Memory B cell (primary cell): ENCODE measurements around the gene PCSK6.
"Not testable (repeated sequence)": the region's sequence is repeated elsewhere in the genome, so short reads cannot be mapped to it uniquely, and the experiment has no call there.

Experiments used
- ATAC-seq: fragments of 150-1000 bp; cut with Tn5 transposase; 2 replicates; pipeline ENCODE4 v1.10.0; 2021; ENCODE audit warnings: low read depth, mild to moderate bottlenecking, moderate library complexity
- DNase-seq, 2 donors: peaks; one replicate each; pipeline ENCODE4 v3.0.0; 2022; ENCODE audit warnings: low spot score in 2 of 2
- H3K27ac Mint-ChIP-seq: one replicate; pipeline ENCODE4 v1.8.0; 2022; ENCODE audit warnings: mild to moderate bottlenecking, moderate library complexity, mixed read lengths
- H3K27me3 Mint-ChIP-seq: one replicate; pipeline ENCODE4 v1.8.0; 2022; ENCODE audit warnings: mixed read lengths
- H3K36me3 Mint-ChIP-seq: one replicate; pipeline ENCODE4 v1.8.0; 2022; ENCODE audit warnings: mild to moderate bottlenecking, mixed read lengths
- H3K4me1 Mint-ChIP-seq: one replicate; pipeline ENCODE4 v1.8.0; 2022; ENCODE audit warnings: mixed read lengths
- H3K4me3 Mint-ChIP-seq: one replicate; pipeline ENCODE4 v1.8.0; 2022; ENCODE audit warnings: mild to moderate bottlenecking, moderate library complexity, mixed read lengths
- H3K9me3 Mint-ChIP-seq: one replicate; pipeline ENCODE4 v1.8.0; 2022; ENCODE audit warnings: mixed read lengths

The PCSK6 gene

GRCh38 chr15:101458908-101459578 is 30.5 kb downstream of the PCSK6 start:
- no peaks in the 10 kb centered on the region for H3K9me3 Mint-ChIP-seq
- H3K36me3 Mint-ChIP-seq, result no peaks in the 10 kb centered on the region
- no peak overlapping the region for H3K4me3 Mint-ChIP-seq
- H3K27ac Mint-ChIP-seq, result no peak overlapping the region
- no peak for DNase-seq
- no peak for ATAC-seq
- peaks cover 19% of the 10 kb centered on the region for H3K27me3 Mint-ChIP-seq
- H3K4me1 Mint-ChIP-seq, result no peaks in the 10 kb centered on the region

DNA sequence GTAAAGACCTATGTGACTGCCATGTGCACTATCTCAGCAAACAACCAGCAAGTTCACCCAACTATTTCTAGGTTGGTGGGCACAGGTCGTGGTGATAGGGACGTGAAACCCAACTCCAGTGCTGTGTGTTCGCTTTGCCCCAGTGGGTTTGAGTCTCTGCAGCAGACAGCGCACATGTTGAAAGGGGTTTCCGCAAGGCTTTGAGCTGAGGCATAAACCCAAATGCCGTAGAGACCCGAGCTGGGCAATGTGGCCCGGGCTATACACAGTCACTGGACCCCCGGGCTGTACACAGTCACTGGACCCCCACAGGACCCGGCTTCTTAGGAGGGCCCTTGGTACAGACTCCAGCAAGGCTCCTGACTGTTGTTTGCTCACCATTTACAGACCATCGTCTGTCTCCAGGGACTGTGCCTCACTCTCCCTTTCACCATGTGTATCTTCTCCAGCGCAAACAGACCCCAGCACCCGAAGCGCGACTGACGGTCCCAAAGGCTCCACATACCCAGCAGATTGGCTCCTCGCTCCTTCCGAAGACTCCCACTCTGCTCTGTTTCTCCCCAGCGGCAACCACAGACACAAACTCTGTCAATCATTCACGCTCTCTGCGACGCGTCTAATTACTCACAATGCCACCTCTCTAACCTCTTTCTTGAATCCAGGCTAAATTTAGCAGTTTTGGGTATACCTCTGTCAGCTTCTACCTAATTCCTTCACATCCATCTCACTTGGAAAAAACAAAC is 31.2 kb downstream of the PCSK6 start:
- DNase-seq, result no peak
- no peaks in the 10 kb centered on the region for H3K4me1 Mint-ChIP-seq
- H3K4me3 Mint-ChIP-seq, result no peak overlapping the region
- peaks cover 18% of the 10 kb centered on the region for H3K27me3 Mint-ChIP-seq
- H3K9me3 Mint-ChIP-seq, result no peaks in the 10 kb centered on the region
- H3K36me3 Mint-ChIP-seq, result no peaks in the 10 kb centered on the region
- no peak overlapping the region for H3K27ac Mint-ChIP-seq
- ATAC-seq, result no peak

GRCh38 chr15:101457696-101458095 is 31.8 kb downstream of the PCSK6 start:
- H3K9me3 Mint-ChIP-seq, result no peaks in the 10 kb centered on the region
- H3K36me3 Mint-ChIP-seq, result no peaks in the 10 kb centered on the region
- H3K27me3 Mint-ChIP-seq, result peaks cover 16% of the 10 kb centered on the region
- H3K27ac Mint-ChIP-seq, result no peak overlapping the region
- ATAC-seq (no peak), DNase-seq (no peak)
- H3K4me3 Mint-ChIP-seq, result no peak overlapping the region
- H3K4me1 Mint-ChIP-seq, result no peaks in the 10 kb centered on the region

GRCh38 chr15:101456057-101456739 is 33.3 kb downstream of the PCSK6 start:
- Mint-ChIP-seq H3K27me3 (peaks cover 18% of the 10 kb centered on the region), H3K4me3 (no peak overlapping the region), H3K9me3 (no peaks in the 10 kb centered on the region), H3K27ac (no peak overlapping the region), H3K4me1 (no peaks in the 10 kb centered on the region), H3K36me3 (no peaks in the 10 kb centered on the region)
- no peak for DNase-seq
- ATAC-seq, result no peak

- no peak overlapping the region for H3K4me3 Mint-ChIP-seq
- no peaks in the 10 kb centered on the region for H3K4me1 Mint-ChIP-seq
- peaks cover 16% of the 10 kb centered on the region for H3K27me3 Mint-ChIP-seq
- ATAC-seq (no peak), DNase-seq (no peak)
- H3K9me3 Mint-ChIP-seq, result no peaks in the 10 kb centered on the region
- no peaks in the 10 kb centered on the region for H3K36me3 Mint-ChIP-seq
- H3K27ac Mint-ChIP-seq, result no peak overlapping the region
Measured at GRCh38 chr15:101455291-101456025, 34.0 kb downstream of the PCSK6 start.

GRCh38 chr15:101454781-101455180 is 34.7 kb downstream of the PCSK6 start:
- H3K27me3 Mint-ChIP-seq, result peaks cover 17% of the 10 kb centered on the region
- H3K27ac Mint-ChIP-seq, H3K4me3 Mint-ChIP-seq, H3K4me1 Mint-ChIP-seq, ATAC-seq, H3K36me3 Mint-ChIP-seq, DNase-seq, H3K9me3 Mint-ChIP-seq: not testable (repeated sequence)

- Mint-ChIP-seq H3K27ac (no peak overlapping the region), H3K27me3 (peaks cover 13% of the 10 kb centered on the region), H3K36me3 (no peaks in the 10 kb centered on the region), H3K9me3 (no peaks in the 10 kb centered on the region), H3K4me3 (no peak overlapping the region), H3K4me1 (no peaks in the 10 kb centered on the region)
- no peak for ATAC-seq
- DNase-seq, result no peak
Measured at GRCh38 chr15:101454365-101454764, 35.1 kb downstream of the PCSK6 start.

- peaks cover 11% of the 10 kb centered on the region for H3K27me3 Mint-ChIP-seq
- H3K4me3 Mint-ChIP-seq, result no peak overlapping the region
- H3K36me3 Mint-ChIP-seq, result no peaks in the 10 kb centered on the region
- DNase-seq (no peak), ATAC-seq (no peak)
- H3K4me1 Mint-ChIP-seq, result no peaks in the 10 kb centered on the region
- no peak overlapping the region for H3K27ac Mint-ChIP-seq
- no peaks in the 10 kb centered on the region for H3K9me3 Mint-ChIP-seq
Measured at GRCh38 chr15:101453123-101454120, 36.1 kb downstream of the PCSK6 start.

GRCh38 chr15:101452572-101452971 is 36.9 kb downstream of the PCSK6 start:
- no peaks in the 10 kb centered on the region for H3K4me1 Mint-ChIP-seq
- no peaks in the 10 kb centered on the region for H3K9me3 Mint-ChIP-seq
- no peak overlapping the region for H3K27ac Mint-ChIP-seq
- ATAC-seq (no peak), DNase-seq (no peak)
- H3K4me3 Mint-ChIP-seq, result no peak overlapping the region
- peaks cover 11% of the 10 kb centered on the region for H3K27me3 Mint-ChIP-seq
- no peaks in the 10 kb centered on the region for H3K36me3 Mint-ChIP-seq

- ATAC-seq, result no peak
- DNase-seq, result no peak
- H3K36me3 Mint-ChIP-seq, result no peaks in the 10 kb centered on the region
- peaks cover 11% of the 10 kb centered on the region for H3K27me3 Mint-ChIP-seq
- H3K27ac Mint-ChIP-seq, result no peak overlapping the region
- no peaks in the 10 kb centered on the region for H3K4me1 Mint-ChIP-seq
- no peaks in the 10 kb centered on the region for H3K9me3 Mint-ChIP-seq
- no peak overlapping the region for H3K4me3 Mint-ChIP-seq
Measured at GRCh38 chr15:101451846-101452245, 37.7 kb downstream of the PCSK6 start.

DNA sequence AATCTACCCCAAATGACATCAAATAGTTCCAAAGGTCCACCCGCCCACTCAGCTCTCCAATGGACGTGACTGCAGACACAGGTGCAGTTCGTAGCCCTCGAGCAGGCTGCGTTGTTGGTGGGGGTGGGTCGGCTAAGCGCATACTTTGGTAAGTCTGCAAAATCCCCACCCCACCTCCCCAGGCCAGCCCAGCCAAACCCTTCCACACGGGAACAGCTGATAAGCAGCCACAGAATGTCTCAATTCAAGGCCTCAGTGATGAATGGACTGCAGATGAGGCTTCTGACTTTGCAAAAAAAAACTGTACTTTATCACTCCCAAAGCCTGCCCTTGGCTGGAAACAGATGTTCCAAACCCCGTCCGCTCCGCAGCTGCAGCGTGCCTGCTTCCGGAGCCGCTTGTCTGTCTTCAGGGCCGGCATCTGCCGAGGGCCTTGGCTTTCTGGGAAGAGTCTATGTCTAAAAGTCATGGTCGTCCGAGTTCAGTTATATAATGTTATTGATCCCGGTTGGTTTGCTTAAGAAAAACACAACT is 38.2 kb downstream of the PCSK6 start:
- no peak overlapping the region for H3K27ac Mint-ChIP-seq
- H3K4me3 Mint-ChIP-seq, result no peak overlapping the region
- peaks cover 11% of the 10 kb centered on the region for H3K27me3 Mint-ChIP-seq
- no peaks in the 10 kb centered on the region for H3K36me3 Mint-ChIP-seq
- H3K9me3 Mint-ChIP-seq, result no peaks in the 10 kb centered on the region
- DNase-seq (no peak), ATAC-seq (no peak)
- no peaks in the 10 kb centered on the region for H3K4me1 Mint-ChIP-seq

GRCh38 chr15:101450403-101451265 is 38.9 kb downstream of the PCSK6 start:
- Mint-ChIP-seq H3K4me3 (no peak overlapping the region), H3K9me3 (no peaks in the 10 kb centered on the region), H3K36me3 (no peaks in the 10 kb centered on the region), H3K4me1 (no peaks in the 10 kb centered on the region), H3K27ac (no peak overlapping the region), H3K27me3 (peaks cover 13% of the 10 kb centered on the region)
- no peak for DNase-seq
- no peak for ATAC-seq
